ENCODE measurements around the gene PTPRN2. TPM values are rescaled to one million over a fixed set of nuclear protein-coding genes. Genes with fewer than 3 reads are reported as not detected.

PTPRN2 gene
- total RNA-seq, 1 experiment from 2014 or later: 2.1 TPM

GRCh38 chr7:157963526-157963925 lies 624.1 kb downstream of the PTPRN2 start:
- no peak overlapping the region for H3K4me3 ChIP-seq (replicated peaks in 1 of 2; ENCODE audit: low read depth in 1 of 2, low read length in 2 of 2)
- H4K20me1 ChIP-seq (ENCODE audit: insufficient read depth): no peaks in the 10 kb centered on the region
- no peak overlapping the region for H2AFZ ChIP-seq (ENCODE audit: low read depth, low read length, poor library complexity, severe bottlenecking)
- no peak overlapping the region for H3K27ac ChIP-seq (ENCODE audit: low read depth, low read length)
- RAD21 ChIA-PET (ENCODE audit: low non-redundant PET in 1 of 2, low total read pairs in 2 of 2, uncharacterized antibody in 2 of 2, unreplicated experiment in 2 of 2): no interaction called here
- H3K79me2 ChIP-seq (ENCODE audit: insufficient read depth, low read length): no peaks in the 10 kb centered on the region
- no peaks in the 10 kb centered on the region for H3K4me1 ChIP-seq (ENCODE audit: control insufficient read depth in 1 of 2, insufficient read depth in 2 of 2, low read length in 2 of 2)
- DNase-seq (ENCODE audit: low read depth, low spot score): no peak
- no peaks in the 10 kb centered on the region for H3K9me3 ChIP-seq (ENCODE audit: control insufficient read depth in 1 of 2, insufficient read depth in 1 of 2, low read depth in 1 of 2, low read length in 2 of 2)
- no peaks in the 10 kb centered on the region for H3K27me3 ChIP-seq (ENCODE audit: insufficient read depth, low read length)
- H3K9me2 ChIP-seq (ENCODE audit: insufficient read depth): no peaks in the 10 kb centered on the region
- CTCF ChIA-PET: no interaction called here
- H3K9ac ChIP-seq (ENCODE audit: low read length): no peak overlapping the region
- no peaks in the 10 kb centered on the region for H3K36me3 ChIP-seq (ENCODE audit: control insufficient read depth in 1 of 2, insufficient read depth in 2 of 2, low read length in 2 of 2)
- POLR2A ChIA-PET: no interaction called here
- no TSS peak for BruUV-seq (replicated peaks)
- intact Hi-C loops (cut with micrococcal nuclease): no loop called here
- no peak for ATAC-seq
- TF ChIP-seq SIN3A (IDR thresholded peaks at IDR 0.05; ENCODE audit: low read depth): no peak
- TF ChIP-seq ELF1 (IDR thresholded peaks at IDR 0.05; ENCODE audit: borderline replicate concordance, low read depth): no peak
- no peak for TF ChIP-seq FOSL1 (IDR thresholded peaks at IDR 0.05; ENCODE audit: low read depth)
- no peak for TF ChIP-seq RAD21 (IDR thresholded peaks at IDR 0.05; ENCODE audit: low read depth)
- no peak for TF ChIP-seq ATF3 (IDR thresholded peaks at IDR 0.05)
- no peak for TF ChIP-seq EZH2 (IDR thresholded peaks at IDR 0.05)
- TF ChIP-seq REST (IDR thresholded peaks at IDR 0.05; ENCODE audit: low read depth): no peak
- no peak for TF ChIP-seq SRF (IDR thresholded peaks at IDR 0.05; ENCODE audit: low read depth)
- no peak for TF ChIP-seq JUND (IDR thresholded peaks at IDR 0.05)
- no peak for TF ChIP-seq CTCF (IDR thresholded peaks at IDR 0.05 in 2 of 3, conservative IDR thresholded peaks at IDR 0.05 in 1 of 3; ENCODE audit: borderline replicate concordance in 1 of 3, insufficient read depth in 1 of 3, low read depth in 2 of 3, low read length in 2 of 3)
- no peak for TF ChIP-seq POLR2A (IDR thresholded peaks at IDR 0.05; ENCODE audit: borderline replicate concordance, extremely low read depth, insufficient read depth, insufficient read length)
- TF ChIP-seq TCF7L2 (IDR thresholded peaks at IDR 0.05; ENCODE audit: borderline replicate concordance, extremely low read depth, insufficient read depth, insufficient read length): no peak
- TF ChIP-seq MAX (IDR thresholded peaks at IDR 0.05): no peak
- no peak for TF ChIP-seq EZH2phosphoT487 (IDR thresholded peaks at IDR 0.05; ENCODE audit: borderline replicate concordance)
- TF ChIP-seq EGR1 (IDR thresholded peaks at IDR 0.05; ENCODE audit: low read depth): no peak
- no peak for TF ChIP-seq ZNF274 (IDR thresholded peaks at IDR 0.05; ENCODE audit: low read depth, low read length)
- no peak for TF ChIP-seq CEBPB (IDR thresholded peaks at IDR 0.05; ENCODE audit: low read depth)
- H3K4me2 ChIP-seq (ENCODE audit: low read length): no peak overlapping the region
